GM23338 (cell line): ENCODE results near the gene MYO1E. TPM values are rescaled to one million over a fixed set of nuclear protein-coding genes. Genes with fewer than 3 reads are reported as not detected.

Experiments
- ATAC-seq: fragments of 200-7000 bp; cut with Tn5 transposase; 3 replicates; pipeline ENCODE4 v1.9.1; 2020
- DNase-seq: peaks from one replicate; pipeline ENCODE4 v3.0.0-alpha.2; 2015; ENCODE audit warnings: low spot score
- H2AFZ ChIP-seq: fragments of 200-600 bp; sonication (generic); 2 replicates; pipeline ENCODE4 v1.8.0; 2016; ENCODE audit warnings: antibody characterized with exemption, mild to moderate bottlenecking, moderate library complexity
- H3F3A ChIP-seq: fragments of 200-600 bp; sonication (generic); replicated peaks from 2 replicates; pipeline ENCODE4 v1.8.0; 2017; ENCODE audit warnings: antibody characterized with exemption, mixed run types, low read depth
- H3K27ac ChIP-seq: fragments of 200-600 bp; sonication (generic); 2 replicates; pipeline ENCODE4 v1.6.1; 2016; ENCODE audit warnings: low read depth
- H3K27me3 ChIP-seq: fragments of 200-600 bp; sonication (generic); 2 replicates; pipeline ENCODE4 v1.8.0; 2016; ENCODE audit warnings: mild to moderate bottlenecking, mixed run types, moderate library complexity; ENCODE audit not compliant: insufficient read depth
- H3K36me3 ChIP-seq: fragments of 200-600 bp; sonication (generic); 2 replicates; pipeline ENCODE4 v1.8.0; 2016; ENCODE audit warnings: mild to moderate bottlenecking; ENCODE audit not compliant: insufficient read depth
- H3K4me1 ChIP-seq: fragments of 200-600 bp; sonication (generic); 2 replicates; pipeline ENCODE4 v1.8.0; 2016; ENCODE audit warnings: mild to moderate bottlenecking, moderate library complexity; ENCODE audit not compliant: insufficient read depth
- H3K4me2 ChIP-seq: fragments of 200-600 bp; sonication (generic); 2 replicates; pipeline ENCODE4 v1.7.1; 2017; ENCODE audit warnings: mixed run types
- H3K4me3 ChIP-seq: fragments of 200-600 bp; sonication (generic); 2 replicates; pipeline ENCODE4 v1.6.1; 2016; ENCODE audit warnings: mixed run types
- H3K79me2 ChIP-seq: fragments of 200-600 bp; sonication (generic); replicated peaks from 2 replicates; pipeline ENCODE4 v1.8.0; 2017; ENCODE audit warnings: mild to moderate bottlenecking; ENCODE audit not compliant: insufficient read depth
- H3K9me2 ChIP-seq: fragments of 200-600 bp; sonication (generic); 2 replicates; pipeline ENCODE4 v1.8.0; 2017; ENCODE audit not compliant: insufficient read depth
- H4K20me1 ChIP-seq: fragments of 200-600 bp; sonication (generic); replicated peaks from 2 replicates; pipeline ENCODE4 v1.8.0; 2017; ENCODE audit warnings: mild to moderate bottlenecking; ENCODE audit not compliant: insufficient read depth
- H3K27ac Mint-ChIP-seq: 2 replicates; pipeline ENCODE4 v1.8.0; 2020; ENCODE audit warnings: inconsistent platforms, mild to moderate bottlenecking, moderate library complexity, mixed read lengths
- H3K27me3 Mint-ChIP-seq: 3 replicates; pipeline ENCODE4 v1.8.0; 2022; ENCODE audit warnings: low read depth, mild to moderate bottlenecking, moderate library complexity, mixed read lengths, inconsistent platforms; ENCODE audit not compliant: insufficient read depth, poor library complexity
- H3K36me3 Mint-ChIP-seq: 3 replicates; pipeline ENCODE4 v1.8.0; 2021; ENCODE audit warnings: low read depth, mild to moderate bottlenecking, inconsistent platforms, moderate library complexity, mixed read lengths
- H3K4me1 Mint-ChIP-seq: 3 replicates; pipeline ENCODE4 v1.8.0; 2020; ENCODE audit warnings: mild to moderate bottlenecking, inconsistent platforms, mixed read lengths
- H3K4me3 Mint-ChIP-seq: 3 replicates; pipeline ENCODE4 v1.8.0; 2021; ENCODE audit warnings: moderate library complexity, mild to moderate bottlenecking, inconsistent platforms, mixed read lengths
- H3K9me3 Mint-ChIP-seq: 3 replicates; pipeline ENCODE4 v1.8.0; 2020; ENCODE audit warnings: moderate library complexity, mild to moderate bottlenecking, inconsistent platforms, mixed read lengths
- CREB1 ChIP-seq: fragments of 250-450 bp; sonication (Bioruptor Pico); IDR thresholded peaks from 2 replicates; pipeline ENCODE4 v1.5.0; 2020; ENCODE audit warnings: low read depth, mild to moderate bottlenecking, moderate library complexity
- CTCF ChIP-seq, 2 experiments: fragments of 200-600 bp in 1 of 2; sonication (generic) in 1 of 2; conservative IDR thresholded peaks; 2 replicates each; pipeline versions ENCODE4 v1.5.1 to v1.6.1; 2016 to 2017; ENCODE audit warnings: antibody characterized with exemption in 2 of 2, low read depth in 2 of 2, mild to moderate bottlenecking in 2 of 2, moderate library complexity in 1 of 2
- ETS1 ChIP-seq: IDR thresholded peaks from 2 replicates; pipeline ENCODE4 v1.6.1; 2016; ENCODE audit warnings: antibody characterized with exemption
- EZH2 ChIP-seq: fragments of 200-600 bp; sonication (generic); IDR thresholded peaks from one replicate; pipeline ENCODE4 v1.8.0; 2017; ENCODE audit warnings: antibody characterized with exemption, mild to moderate bottlenecking, low read depth; ENCODE audit not compliant: unreplicated experiment
- NANOG ChIP-seq: IDR thresholded peaks from 2 replicates; pipeline ENCODE4 v1.6.1; 2016; ENCODE audit warnings: antibody characterized with exemption, borderline replicate concordance
- STAT1 ChIP-seq: IDR thresholded peaks from one replicate; pipeline ENCODE4 v1.6.1; 2016; ENCODE audit warnings: antibody characterized with exemption; ENCODE audit not compliant: unreplicated experiment
- ZNF114 ChIP-seq: fragments of 250-450 bp; sonication (Bioruptor Pico); IDR thresholded peaks from 2 replicates; pipeline ENCODE4 v1.5.0; 2020; ENCODE audit warnings: mild to moderate bottlenecking, moderate library complexity
- ZNF462 ChIP-seq: fragments of 250-450 bp; sonication (Bioruptor Pico); IDR thresholded peaks from 2 replicates; pipeline ENCODE4 v1.5.0; 2020; ENCODE audit warnings: mild to moderate bottlenecking, moderate library complexity
- polyA plus RNA-seq: library from polyadenylated mRNA; unstranded; fragments of >200 nt; fragmentation: Nextera tagmentation; extraction: Ambion mirVana; gene quantifications from 2 replicates; pipeline ENCODE4 v1.2.1, GENCODE V29; 2016
- total RNA-seq: library from RNA; depleted of rRNA; stranded (reverse); fragments of >200 nt; shearing (Covaris generic); gene quantifications from 2 replicates; pipeline ENCODE4 v1.2.3, GENCODE V29; 2014

The MYO1E gene
- total and polyA plus RNA-seq, 2 experiments from 2014 or later, result 68.3 to 131 TPM

GRCh38 chr15:59166166-59166565 lies 206.5 kb downstream of the MYO1E start:
- ATAC-seq, result no peak

GRCh38 chr15:59165726-59166125 lies 206.9 kb downstream of the MYO1E start:
- Mint-ChIP-seq H3K9me3 (no peaks in the 10 kb centered on the region), H3K4me1 (peaks cover 24% of the 10 kb centered on the region), H3K27me3 (peaks cover 7% of the 10 kb centered on the region), H3K4me3 (no peak overlapping the region), H3K27ac (peak overlapping the region; percentile 23), H3K36me3 (peaks cover 26% of the 10 kb centered on the region; the same call in 2 of the 3 replicates)
- ATAC-seq (no peak), DNase-seq (no peak)
- Histone ChIP-seq H3K27ac (no peak overlapping the region), H3K9me2 (0 out of 2 replicates have a peak, but pooled peaks cover 5% of the 10 kb centered on the region), H3K4me3 (no peak overlapping the region), H3K79me2 (no peaks in the 10 kb centered on the region), H2AFZ (no peak overlapping the region), H3K36me3 (0 out of 2 replicates have a peak, but pooled peaks cover 13% of the 10 kb centered on the region), H4K20me1 (no peaks in the 10 kb centered on the region), H3K27me3 (no peaks in the 10 kb centered on the region), H3F3A (no peaks in the 10 kb centered on the region), H3K4me2 (no peak overlapping the region), H3K4me1 (no peaks in the 10 kb centered on the region)
- TF ChIP-seq ZNF114 (CRISPR knock-in tag), result no peak
- TF ChIP-seq CTCF (conservative IDR thresholded peaks at IDR 0.05; ENCODE audit: low read depth in 2 of 2), result no peak
- TF ChIP-seq ETS1, result no peak
- no peak for TF ChIP-seq CREB1 (CRISPR knock-in tag)
- no peak for TF ChIP-seq ZNF462
- TF ChIP-seq NANOG, result no peak
- TF ChIP-seq STAT1, result no peak

More at GRCh38 chr15:59166166-59166565, 206.5 kb downstream of the MYO1E start:
- H3K27me3 ChIP-seq, result no peaks in the 10 kb centered on the region
- Mint-ChIP-seq H3K27me3 (peaks cover 4% of the 10 kb centered on the region), H3K9me3 (no peaks in the 10 kb centered on the region), H3K27ac (peak overlapping the region; percentile 23), H3K4me3 (no peak overlapping the region), H3K4me1 (peaks cover 23% of the 10 kb centered on the region), H3K36me3 (peaks cover 22% of the 10 kb centered on the region; the same call in 2 of the 3 replicates)
- H3K79me2 ChIP-seq, result no peaks in the 10 kb centered on the region
- no peaks in the 10 kb centered on the region for H4K20me1 ChIP-seq
- H3F3A ChIP-seq, result no peaks in the 10 kb centered on the region
- TF ChIP-seq EZH2 (no peak), CTCF (conservative IDR thresholded peaks at IDR 0.05; ENCODE audit: low read depth in 2 of 2) (no peak)
- H2AFZ ChIP-seq, result no peak overlapping the region
- H3K9me2 ChIP-seq, result 0 out of 2 replicates have a peak, but pooled peaks cover 5% of the 10 kb centered on the region
- DNase-seq, result no peak
- no peak overlapping the region for H3K4me2 ChIP-seq
- 0 out of 2 replicates have a peak, but pooled peaks cover 13% of the 10 kb centered on the region for H3K36me3 ChIP-seq
- H3K27ac ChIP-seq, result no peak overlapping the region
- H3K4me1 ChIP-seq, result no peaks in the 10 kb centered on the region
- no peak overlapping the region for H3K4me3 ChIP-seq
